NOMO-1 treated with DMSO at 0.1 percent for 48 hours (cell line): ENCODE measurements around the gene ADIPOQ.
A peak's percentile ranks its signal among the peaks of the same experiment; 100 is the strongest.
"Not testable (repeated sequence)": the region's sequence is repeated elsewhere in the genome, so short reads cannot be mapped to it uniquely, and the experiment has no call there.

Experiments used
- DNase-seq: peaks from one replicate; lab custom pipeline; 2025; ENCODE audit not compliant: unreplicated experiment; lab: John Stamatoyannopoulos, UW

ADIPOQ gene

GRCh38 chr3:186901135-186901734 lies 58.7 kb downstream of the ADIPOQ start:
- DNase-seq = peak; percentile 25

- no peak for DNase-seq
Observed at GRCh38 chr3:186902154-186902553, 59.6 kb downstream of the ADIPOQ start.

GRCh38 chr3:186902713-186903112 lies 60.2 kb downstream of the ADIPOQ start:
- no peak for DNase-seq

- not testable (repeated sequence) for DNase-seq
Observed at GRCh38 chr3:186903676-186904075, 61.2 kb downstream of the ADIPOQ start.

GRCh38 chr3:186907075-186907474 lies 64.6 kb downstream of the ADIPOQ start:
- not testable (repeated sequence) for DNase-seq
